Breast epithelium (tissue), 4 donors: ENCODE measurements around the gene NDP. TPM values are rescaled to one million over a fixed set of nuclear protein-coding genes. Genes with fewer than 3 reads are reported as not detected.

Experiments
- DNase-seq, 2 donors: peaks; one replicate each; pipeline ENCODE4 v3.0.0-alpha.2; 2019; ENCODE audit warnings: low spot score in 2 of 2
- H3K27ac ChIP-seq, 2 donors: fragments of 200-600 bp; sonication (generic) in 1 of 2; one replicate each; pipeline ENCODE4 v1.5.1; 2016 to 2019; ENCODE audit warnings: mild to moderate bottlenecking in 1 of 2
- H3K27me3 ChIP-seq, 2 donors: fragments of 200-600 bp; sonication (generic) in 1 of 2; one replicate each; pipeline versions ENCODE4 v1.5.1 to v1.6.0; 2017 to 2019; ENCODE audit warnings: control low read depth in 1 of 2, mild to moderate bottlenecking in 1 of 2
- H3K36me3 ChIP-seq: fragments of 200-600 bp; one replicate; pipeline ENCODE4 v1.5.1; 2019
- H3K4me1 ChIP-seq, 2 donors: fragments of 200-600 bp; sonication (generic); one replicate each; pipeline ENCODE4 v1.5.1; 2016 to 2019; ENCODE audit warnings: control low read depth in 1 of 2
- H3K4me3 ChIP-seq, 3 donors: fragments of 200-600 bp; sonication (generic); 1 replicate in 2 of 3; 2 replicates in 1 of 3; pipeline ENCODE4 v1.5.1; 2016 to 2019; ENCODE audit warnings: mild to moderate bottlenecking in 3 of 3, moderate library complexity in 2 of 3
- H3K9me3 ChIP-seq, 2 donors: fragments of 200-600 bp; sonication (generic) in 1 of 2; one replicate each; pipeline ENCODE4 v1.5.1; 2016 to 2019; ENCODE audit warnings: control low read depth in 1 of 2
- CTCF ChIP-seq, 3 donors: fragments of 450-650 bp; IDR thresholded peaks; one replicate each; pipeline ENCODE4 v1.5.1; 2016 to 2017; ENCODE audit warnings: antibody characterized with exemption in 3 of 3, mild to moderate bottlenecking in 3 of 3, moderate library complexity in 3 of 3
- POLR2A ChIP-seq: fragments of 450-650 bp; IDR thresholded peaks from one replicate; pipeline ENCODE4 v1.6.1; 2016; ENCODE audit warnings: antibody characterized with exemption, mild to moderate bottlenecking, moderate library complexity
- POLR2AphosphoS5 ChIP-seq, 3 donors: sonication (generic); formaldehyde crosslinking; IDR thresholded peaks; one replicate each; pipeline ENCODE4 v1.6.1; 2017; ENCODE audit warnings: antibody characterized with exemption in 3 of 3
- intact Hi-C: fragments of 100-400 bp; cut with DNase I; formaldehyde crosslinking; loops from one replicate; pipeline ENCODE4 v1.15.1; 2023; ENCODE audit warnings: low total_unique reads
- total RNA-seq, 3 donors: library from RNA; depleted of rRNA; stranded (reverse); fragments of >200 nt; gene quantifications; one replicate each; pipeline ENCODE4 v1.1.0, GENCODE V29; 2016

Gene NDP
- total RNA-seq, 3 donors from 2014 or later: 0.66 to 4.0 TPM; not detected in 1

GRCh38 chrX:44003975-44004374 lies 30.8 kb upstream of the NDP start:
- DNase-seq: no peak
- Histone ChIP-seq H3K4me3 (no peak overlapping the region), H3K36me3 (no peaks in the 10 kb centered on the region), H3K27ac (no peak overlapping the region), H3K27me3 (peaks cover 0 to 20% of the 10 kb centered on the region in 2 donors), H3K4me1 (no peaks in the 10 kb centered on the region), H3K9me3 (no peaks in the 10 kb centered on the region)
- TF ChIP-seq POLR2AphosphoS5 (IDR thresholded peaks at IDR 0.05) (no peak), POLR2A (no peak)
- intact Hi-C loops: no loop called here

- no peak for DNase-seq
- TF ChIP-seq POLR2AphosphoS5 (IDR thresholded peaks at IDR 0.05) (no peak), CTCF (IDR thresholded peaks at IDR 0.05) (no peak), POLR2A (no peak)
- H3K27me3 ChIP-seq: peaks cover 0 to 20% of the 10 kb centered on the region in 2 donors
- H3K4me3 ChIP-seq: no peak overlapping the region
- intact Hi-C loops: no loop called here
- H3K4me1 ChIP-seq: no peaks in the 10 kb centered on the region
- no peaks in the 10 kb centered on the region for H3K36me3 ChIP-seq
- H3K27ac ChIP-seq: no peak overlapping the region
- H3K9me3 ChIP-seq: no peaks in the 10 kb centered on the region
Observed at GRCh38 chrX:44002567-44002966, 29.4 kb upstream of the NDP start.

- H3K27me3 ChIP-seq: peaks cover 0 to 15% of the 10 kb centered on the region in 2 donors
- H3K4me1 ChIP-seq: no peaks in the 10 kb centered on the region
- DNase-seq: no peak
- H3K36me3 ChIP-seq: no peaks in the 10 kb centered on the region
- no peak overlapping the region for H3K4me3 ChIP-seq
- H3K27ac ChIP-seq: no peak overlapping the region
- no peak for TF ChIP-seq POLR2A
- no peak for TF ChIP-seq CTCF (IDR thresholded peaks at IDR 0.05)
- no peak for TF ChIP-seq POLR2AphosphoS5 (IDR thresholded peaks at IDR 0.05)
- H3K9me3 ChIP-seq: no peaks in the 10 kb centered on the region
- intact Hi-C loops: no loop called here
Observed at GRCh38 chrX:43998374-43998773, 25.2 kb upstream of the NDP start.

GRCh38 chrX:43996491-43996890 lies 23.3 kb upstream of the NDP start:
- intact Hi-C loops: no loop called here
- no peaks in the 10 kb centered on the region for H3K9me3 ChIP-seq
- no peaks in the 10 kb centered on the region for H3K36me3 ChIP-seq
- H3K4me3 ChIP-seq: no peak overlapping the region
- H3K4me1 ChIP-seq: no peaks in the 10 kb centered on the region
- no peak overlapping the region for H3K27ac ChIP-seq
- no peak for DNase-seq
- TF ChIP-seq POLR2A (no peak), CTCF (IDR thresholded peaks at IDR 0.05) (no peak), POLR2AphosphoS5 (IDR thresholded peaks at IDR 0.05) (no peak)
- peaks cover 0 to 7% of the 10 kb centered on the region in 2 donors for H3K27me3 ChIP-seq

- TF ChIP-seq POLR2AphosphoS5 (IDR thresholded peaks at IDR 0.05) (no peak), POLR2A (no peak), CTCF (IDR thresholded peaks at IDR 0.05) (no peak)
- Histone ChIP-seq H3K27me3 (no peaks in the 10 kb centered on the region), H3K4me1 (no peaks in the 10 kb centered on the region), H3K4me3 (no peak overlapping the region), H3K27ac (no peak overlapping the region), H3K9me3 (no peaks in the 10 kb centered on the region), H3K36me3 (no peaks in the 10 kb centered on the region)
- no peak for DNase-seq
- intact Hi-C loops: no loop called here
Observed at GRCh38 chrX:43986083-43986482, 12.9 kb upstream of the NDP start.

GRCh38 chrX:43985511-43985910 lies 12.3 kb upstream of the NDP start:
- H3K27me3 ChIP-seq: no peaks in the 10 kb centered on the region
- no peak for DNase-seq
- no peaks in the 10 kb centered on the region for H3K9me3 ChIP-seq
- no peak overlapping the region for H3K4me3 ChIP-seq
- TF ChIP-seq POLR2AphosphoS5 (IDR thresholded peaks at IDR 0.05) (no peak), CTCF (IDR thresholded peaks at IDR 0.05) (no peak), POLR2A (no peak)
- H3K36me3 ChIP-seq: no peaks in the 10 kb centered on the region
- no peaks in the 10 kb centered on the region for H3K4me1 ChIP-seq
- H3K27ac ChIP-seq: no peak overlapping the region
- intact Hi-C loops: no loop called here
